AG09309 (cell line): Measurements from ENCODE around the gene TFAP2E.

Experiments
- DNase-seq: peaks from one replicate; pipeline ENCODE4 v3.0.0-alpha.2; 2010; ENCODE audit warnings: low read depth
- H3K4me3 ChIP-seq: 2 replicates; pipeline ENCODE4 v1.5.1; 2011; ENCODE audit warnings: mild to moderate bottlenecking, low read depth, low read length, moderate library complexity; ENCODE audit not compliant: control insufficient read depth
- CTCF ChIP-seq: IDR thresholded peaks from 2 replicates; pipeline ENCODE4 v1.5.1; 2011; ENCODE audit warnings: mild to moderate bottlenecking, low read depth, low read length, inconsistent platforms; ENCODE audit not compliant: insufficient read depth, control insufficient read depth; ENCODE audit errors: missing control alignments

Gene TFAP2E

GRCh38 chr1:35640380-35641232 is 67.5 kb downstream of the TFAP2E start:
- H3K4me3 ChIP-seq: peak overlapping the region; percentile 87
- no peak for DNase-seq
- TF ChIP-seq CTCF: no peak

- peak; percentile 75 for DNase-seq
- H3K4me3 ChIP-seq: peak within 1 kb of the TSS; percentile 87
- no peak for TF ChIP-seq CTCF
Measured at GRCh38 chr1:35641233-35641866, 68.2 kb downstream of the TFAP2E start, which contains the start of gene PSMB2. PSMB2 (minus strand) TSS chr1:35641526; CDS start chr1:35641432, 94 bp downstream.

GRCh38 chr1:35642471-35642955 is 69.4 kb downstream of the TFAP2E start:
- TF ChIP-seq CTCF: no peak
- DNase-seq: no peak

GRCh38 chr1:35644204-35644603 is 71.1 kb downstream of the TFAP2E start:
- no peak for DNase-seq
- no peak overlapping the region for H3K4me3 ChIP-seq
- TF ChIP-seq CTCF: no peak

More at GRCh38 chr1:35642471-35642955, 69.4 kb downstream of the TFAP2E start:
- peak overlapping the region; percentile 87 for H3K4me3 ChIP-seq
